HepG2 (cell line): ENCODE results near the gene ZNF615. TPM values are rescaled to one million over a fixed set of nuclear protein-coding genes. Genes with fewer than 3 reads are reported as not detected.

ENCODE experiments used
- DZIP1 ChIP-seq: sonication (generic); formaldehyde crosslinking; IDR thresholded peaks from 2 replicates; pipeline ENCODE4 v1.5.0; 2020; ENCODE audit warnings: mild to moderate bottlenecking, missing genetic modification reagents
- GATAD2A ChIP-seq: IDR thresholded peaks from 2 replicates; pipeline ENCODE4 v1.6.1; 2016
- HDAC6 ChIP-seq: fragments of 200-600 bp; sonication (generic); IDR thresholded peaks from 2 replicates; pipeline ENCODE4 v1.7.0; 2017; ENCODE audit warnings: mild to moderate bottlenecking, antibody characterized with exemption, low read length, low read depth
- HIVEP1 ChIP-seq: sonication (generic); formaldehyde crosslinking; IDR thresholded peaks from 2 replicates; pipeline ENCODE4 v1.4.0; 2020; ENCODE audit warnings: mild to moderate bottlenecking, missing genetic modification reagents
- KLF13 ChIP-seq: sonication (generic); formaldehyde crosslinking; IDR thresholded peaks from 2 replicates; pipeline ENCODE4 v1.4.0; 2020; ENCODE audit warnings: mild to moderate bottlenecking, missing genetic modification reagents
- KLF16 ChIP-seq, 2 experiments: sonication (generic) in 1 of 2; formaldehyde crosslinking in 1 of 2; IDR thresholded peaks; 2 replicates each; pipeline versions ENCODE4 v1.6.1 to v1.8.0; 2016 to 2023; ENCODE audit warnings: missing genetic modification reagents in 2 of 2, missing compliant biosample characterization in 1 of 2
- NCOA1 ChIP-seq: sonication (generic); formaldehyde crosslinking; IDR thresholded peaks from 2 replicates; pipeline ENCODE4 v1.9.0; 2021; ENCODE audit warnings: missing genetic modification reagents
- NFYB ChIP-seq: sonication (generic); formaldehyde crosslinking; IDR thresholded peaks from 2 replicates; pipeline ENCODE4 v1.4.0; 2020; ENCODE audit warnings: missing genetic modification reagents
- NR3C1 ChIP-seq: sonication (generic); formaldehyde crosslinking; IDR thresholded peaks from 2 replicates; pipeline ENCODE4 v1.4.0; 2020; ENCODE audit warnings: missing genetic modification reagents
- POGK ChIP-seq: sonication (generic); formaldehyde crosslinking; conservative IDR thresholded peaks from 2 replicates; pipeline ENCODE4 v1.8.0; 2022; ENCODE audit warnings: mild to moderate bottlenecking, moderate library complexity, missing genetic modification reagents
- PRPF4 ChIP-seq: fragments of 200-400 bp; formaldehyde crosslinking; IDR thresholded peaks from 2 replicates; pipeline ENCODE4 v1.6.1; 2016; ENCODE audit warnings: low read length, low read depth; ENCODE audit not compliant: poor library complexity, severe bottlenecking
- SATB2 ChIP-seq: sonication (generic); formaldehyde crosslinking; IDR thresholded peaks from 2 replicates; pipeline ENCODE4 v1.5.0; 2020; ENCODE audit warnings: missing genetic modification reagents
- SUZ12 ChIP-seq: fragments of 150-350 bp; IDR thresholded peaks from 2 replicates; pipeline ENCODE4 v1.6.1; 2014; ENCODE audit warnings: low read depth, low read length
- ZBTB37 ChIP-seq: sonication (generic); formaldehyde crosslinking; IDR thresholded peaks from 2 replicates; pipeline ENCODE4 v1.4.0; 2020; ENCODE audit warnings: mild to moderate bottlenecking, missing genetic modification reagents
- ZNF121 ChIP-seq: sonication (generic); formaldehyde crosslinking; IDR thresholded peaks from 2 replicates; pipeline ENCODE4 v1.5.0; 2020; ENCODE audit warnings: mild to moderate bottlenecking, missing genetic modification reagents
- ZNF124 ChIP-seq: sonication (generic); formaldehyde crosslinking; IDR thresholded peaks from 2 replicates; pipeline ENCODE4 v1.4.0; 2020; ENCODE audit warnings: missing genetic modification reagents
- ZNF18 ChIP-seq: sonication (generic); formaldehyde crosslinking; IDR thresholded peaks from 2 replicates; pipeline ENCODE4 v1.8.0; 2022; ENCODE audit warnings: mild to moderate bottlenecking, missing genetic modification reagents; ENCODE audit not compliant: insufficient replicate concordance
- ZNF781 ChIP-seq: sonication (generic); formaldehyde crosslinking; IDR thresholded peaks from 2 replicates; pipeline ENCODE4 v1.5.1; 2020; ENCODE audit warnings: borderline replicate concordance, mild to moderate bottlenecking, missing genetic modification reagents; ENCODE audit errors: not compliant biosample characterization
- ZNF792 ChIP-seq: IDR thresholded peaks from 2 replicates; pipeline ENCODE4 v1.6.1; 2016
- ZNF891 ChIP-seq: sonication (generic); formaldehyde crosslinking; IDR thresholded peaks from 2 replicates; pipeline ENCODE4 v1.5.0; 2020; ENCODE audit warnings: mild to moderate bottlenecking, missing genetic modification reagents
- ZSCAN5A ChIP-seq: sonication (generic); formaldehyde crosslinking; IDR thresholded peaks from 2 replicates; pipeline ENCODE4 v1.8.0; 2022; ENCODE audit warnings: mild to moderate bottlenecking, missing genetic modification reagents, borderline replicate concordance
- polyA plus RNA-seq, 8 experiments: library from polyadenylated mRNA; depleted of rRNA in 3 of 8; stranded (reverse) in 7 of 8; unstranded in 1 of 8; fragments of >200 nt; fragmentation: Illumina TruSeq in 4 of 8; extraction: Trizol in 4 of 8; gene quantifications; 2 replicates each; pipeline versions ENCODE4 v1.2.1 to v1.2.3, GENCODE V29; 2011 to 2016; ENCODE audit warnings: low read depth in 4 of 8, missing spikeins in 1 of 8, mixed read lengths in 1 of 8; ENCODE audit not compliant: insufficient read depth in 1 of 8
- total RNA-seq, 5 experiments: library from RNA; depleted of rRNA; stranded (reverse); fragments of >200 nt; fragmentation: Illumina TruSeq; extraction: Trizol; gene quantifications; 2 replicates each; pipeline ENCODE4 v1.2.3, GENCODE V29; 2016; ENCODE audit warnings: low read depth in 1 of 5

Gene ZNF615
- total and polyA plus RNA-seq, 2 of the 13 experiments (the other 11 are each of a cell fraction or from before 2014, with no cell fraction given) = 5.2 to 7.8 TPM

GRCh38 chr19:52007806-52008557 lies at the start of gene ZNF615 (continued):
- TF ChIP-seq ZSCAN5A (CRISPR knock-in tag) (peak; percentile 38; the same call in 1 of the 2 replicates), ZBTB37 (CRISPR knock-in tag) (peak; percentile 67; the same call in 1 of the 2 replicates), KLF16 (CRISPR knock-in tag; IDR thresholded peaks at IDR 0.05) (peak in 1 of 2 experiments; percentile 52; a peak in 2 of 4 replicates), ZNF121 (CRISPR knock-in tag) (no peak), ZNF781 (CRISPR knock-in tag) (no peak), DZIP1 (CRISPR knock-in tag) (0 out of 2 replicates have a peak, but pooled peaks have one; percentile 22), ZNF792 (0 out of 2 replicates have a peak, but pooled peaks have one; percentile 68), NR3C1 (CRISPR knock-in tag) (no peak), SUZ12 (no peak), SATB2 (no peak), POGK (peak; percentile 31; the same call in 1 of the 2 replicates), NCOA1 (CRISPR knock-in tag) (peak; percentile 43; the same call in 1 of the 2 replicates), HDAC6 (no peak), KLF13 (CRISPR knock-in tag) (no peak), NFYB (CRISPR knock-in tag) (no peak), HIVEP1 (peak; percentile 72), ZNF124 (0 out of 2 replicates have a peak, but pooled peaks have one; percentile 31), PRPF4 (no peak), GATAD2A (CRISPR knock-in tag) (peak; percentile 41; the same call in 1 of the 2 replicates), ZNF891 (CRISPR knock-in tag) (peak; percentile 81), ZNF18 (CRISPR knock-in tag) (no peak)
